ENCODE measurements around the gene ATP9A. TPM values are rescaled to one million over a fixed set of nuclear protein-coding genes. Genes with fewer than 3 reads are reported as not detected.

The ATP9A gene
- total RNA-seq, 1 experiment from 2014 or later: 16.8 TPM

Other genes with a start within 250 kb of the ATP9A start
- gene NFATC2, start 225.7 kb downstream of the ATP9A start, total RNA-seq (2021; ENCODE audit: unreplicated experiment): 5.0 TPM
- 1.9 TPM for gene SALL4, start 34.1 kb upstream of the ATP9A start, total RNA-seq (2021; ENCODE audit: unreplicated experiment)

All from HCT116 (cell line).